ENCODE measurements around the gene EPN1. TPM values are rescaled to one million over a fixed set of nuclear protein-coding genes. Genes with fewer than 3 reads are reported as not detected.

EPN1 gene
- polyA plus RNA-seq, 6 donors from 2014 or later = 1.0 to 28.9 (median 13.8) TPM

DNA sequence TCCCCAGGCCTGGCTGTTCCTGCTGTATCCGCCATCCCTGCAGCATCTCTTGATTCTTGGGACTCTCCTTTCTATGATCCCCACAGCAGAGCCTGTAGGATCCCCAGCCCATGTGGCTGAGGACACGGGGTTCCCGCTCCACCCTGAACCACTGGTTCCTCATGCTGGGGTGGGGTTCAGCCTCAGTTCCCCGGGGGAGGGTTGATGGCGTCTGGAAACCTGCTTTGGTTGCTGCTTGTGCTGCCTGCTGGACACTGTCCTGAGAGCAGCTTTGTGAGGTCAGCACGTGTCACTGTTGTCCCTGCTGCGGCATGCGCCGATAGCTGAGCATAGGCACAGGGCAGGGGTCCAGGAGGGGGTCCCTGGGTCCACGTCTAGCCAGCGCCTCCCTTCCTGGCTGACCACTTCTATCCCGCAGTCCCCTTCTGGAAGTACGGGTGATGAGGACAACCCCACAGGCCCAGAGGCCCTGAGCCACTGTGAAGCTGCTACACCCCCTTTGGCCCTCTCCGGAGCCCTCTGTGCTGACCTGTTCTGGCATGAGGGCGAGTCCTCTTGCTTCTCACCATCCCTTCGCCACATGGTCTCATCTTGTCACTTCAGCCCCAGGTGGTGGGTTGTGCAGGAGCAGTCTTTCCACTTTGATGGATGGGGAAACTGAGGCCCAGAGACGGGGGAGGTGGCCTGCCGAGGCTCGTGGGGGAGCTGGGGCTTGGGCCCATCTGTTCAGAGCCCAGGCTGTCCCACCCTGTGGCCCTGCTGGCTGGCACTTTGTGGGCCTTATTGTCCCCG lies 5.5 kb downstream of the EPN1 start:
- no peak for DNase-seq
- peaks cover 8 to 17% of the 10 kb centered on the region in 2 donors for H3K36me3 Mint-ChIP-seq
- H3K9me3 Mint-ChIP-seq = no peaks in the 10 kb centered on the region
- peaks cover 47 to 66% (median 64%) of the 10 kb centered on the region in 3 donors for H3K4me1 Mint-ChIP-seq
- H3K4me3 Mint-ChIP-seq = peak overlapping the region in 2 of 8 donors; percentile 19 to 95
- no peak for ATAC-seq (ENCODE audit: low read depth in 2 of 2)
- no peaks in the 10 kb centered on the region for H3K27me3 Mint-ChIP-seq
- H3K27ac Mint-ChIP-seq = peak overlapping the region in 5 of 6 donors; percentile 26 to 96 (median 53)

DNA sequence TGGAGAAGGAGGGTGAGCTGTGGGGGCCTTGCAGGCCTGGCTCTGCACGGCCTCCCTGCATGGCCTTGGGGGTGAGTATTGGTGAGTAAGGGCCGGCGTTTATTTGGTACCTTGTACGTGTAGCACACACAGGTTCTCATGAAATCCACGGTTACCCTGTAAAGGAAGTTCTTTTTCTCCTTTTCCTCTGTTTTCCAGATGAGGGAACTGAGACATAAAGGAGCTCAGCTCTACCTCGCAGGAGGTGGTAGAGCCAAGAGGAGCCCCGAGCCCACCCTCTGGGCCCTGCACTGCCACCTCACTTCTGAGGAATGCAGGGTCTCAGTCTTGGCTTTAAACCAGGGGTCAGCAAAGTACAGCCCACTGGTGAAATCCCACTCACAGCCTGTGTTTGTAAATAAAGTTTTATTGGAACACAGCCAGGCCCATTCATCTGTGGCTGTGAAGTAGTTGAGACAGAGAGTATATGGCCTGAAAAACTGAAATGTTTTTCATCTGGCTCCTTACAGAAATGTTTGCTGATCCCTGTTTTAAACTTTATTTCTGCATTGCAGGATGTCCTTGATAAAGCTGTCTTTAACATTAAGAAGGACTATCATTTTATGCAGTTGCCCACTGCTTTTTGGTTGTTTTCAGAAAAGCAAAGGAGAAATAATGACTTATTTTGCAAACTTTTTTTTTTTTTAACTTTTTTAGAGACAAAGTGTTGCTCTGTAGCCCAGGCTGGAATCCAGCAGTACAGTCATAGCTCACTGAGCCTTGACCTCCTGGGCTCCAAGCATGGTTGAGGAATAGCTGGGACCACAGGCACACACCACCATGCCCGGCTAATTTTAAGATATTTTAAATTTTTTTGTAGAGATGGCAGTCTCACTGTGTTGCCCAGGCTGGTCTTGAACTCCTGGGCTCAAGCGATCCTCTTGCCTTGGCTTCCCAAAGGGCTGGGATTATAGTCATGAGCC lies 6.4 kb downstream of the EPN1 start:
- ATAC-seq (ENCODE audit: low read depth in 2 of 2) (no peak), DNase-seq (no peak)
- Mint-ChIP-seq H3K36me3 (peaks cover 8 to 13% of the 10 kb centered on the region in 2 donors), H3K4me1 (peaks cover 48 to 63% (median 61%) of the 10 kb centered on the region in 3 donors), H3K4me3 (no peak overlapping the region), H3K9me3 (no peaks in the 10 kb centered on the region), H3K27ac (peak overlapping the region in 2 of 6 donors; percentile 24 to 96), H3K27me3 (no peaks in the 10 kb centered on the region)

DNA sequence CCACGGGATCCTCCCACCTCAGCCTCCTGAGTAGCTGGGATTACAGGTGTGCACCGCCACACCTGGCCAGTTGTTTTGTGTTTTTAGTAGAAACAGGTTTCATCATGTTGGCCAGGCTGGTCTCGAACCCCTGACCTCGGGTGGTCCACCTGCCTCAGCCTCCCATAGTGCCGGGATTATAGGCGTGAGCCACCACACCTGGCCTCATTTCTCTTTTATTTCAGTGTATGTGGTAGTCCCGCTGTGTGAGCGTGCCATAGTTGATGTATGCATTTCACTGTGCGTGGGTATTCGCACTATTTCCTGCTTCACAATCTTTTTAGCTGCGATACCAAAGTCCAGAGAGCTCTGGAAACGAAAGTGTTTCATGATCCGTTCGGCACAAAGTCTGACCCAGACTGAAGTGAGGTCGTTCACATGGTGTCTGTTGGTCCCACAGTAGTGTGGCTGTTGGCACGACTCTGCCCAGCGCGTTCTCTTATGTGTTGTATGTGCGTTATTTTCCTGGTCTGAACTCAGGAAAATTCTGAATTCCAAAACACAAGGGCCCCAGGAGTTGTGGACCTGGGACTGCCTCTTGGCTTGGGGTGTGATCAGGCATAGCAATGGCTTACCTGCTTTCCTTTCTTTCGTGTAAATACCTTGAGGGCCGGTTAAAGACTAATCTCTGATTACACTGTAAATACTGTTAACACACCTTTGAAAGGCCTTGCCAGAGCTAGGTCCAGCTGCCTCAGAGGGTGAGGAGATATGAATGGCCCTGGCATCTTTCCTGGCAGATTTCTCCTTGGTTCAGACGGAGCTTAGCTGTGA lies 8.6 kb downstream of the EPN1 start:
- ATAC-seq (ENCODE audit: low read depth in 2 of 2) (no peak), DNase-seq (no peak)
- H3K4me3 Mint-ChIP-seq = no peak overlapping the region
- H3K27me3 Mint-ChIP-seq = no peaks in the 10 kb centered on the region
- H3K27ac Mint-ChIP-seq = peak overlapping the region in 3 of 6 donors; percentile 15 to 51 (median 20)
- H3K36me3 Mint-ChIP-seq = peaks cover 4 to 7% of the 10 kb centered on the region in 2 donors
- H3K9me3 Mint-ChIP-seq = no peaks in the 10 kb centered on the region
- H3K4me1 Mint-ChIP-seq = peaks cover 45 to 57% (median 47%) of the 10 kb centered on the region in 3 donors

DNA sequence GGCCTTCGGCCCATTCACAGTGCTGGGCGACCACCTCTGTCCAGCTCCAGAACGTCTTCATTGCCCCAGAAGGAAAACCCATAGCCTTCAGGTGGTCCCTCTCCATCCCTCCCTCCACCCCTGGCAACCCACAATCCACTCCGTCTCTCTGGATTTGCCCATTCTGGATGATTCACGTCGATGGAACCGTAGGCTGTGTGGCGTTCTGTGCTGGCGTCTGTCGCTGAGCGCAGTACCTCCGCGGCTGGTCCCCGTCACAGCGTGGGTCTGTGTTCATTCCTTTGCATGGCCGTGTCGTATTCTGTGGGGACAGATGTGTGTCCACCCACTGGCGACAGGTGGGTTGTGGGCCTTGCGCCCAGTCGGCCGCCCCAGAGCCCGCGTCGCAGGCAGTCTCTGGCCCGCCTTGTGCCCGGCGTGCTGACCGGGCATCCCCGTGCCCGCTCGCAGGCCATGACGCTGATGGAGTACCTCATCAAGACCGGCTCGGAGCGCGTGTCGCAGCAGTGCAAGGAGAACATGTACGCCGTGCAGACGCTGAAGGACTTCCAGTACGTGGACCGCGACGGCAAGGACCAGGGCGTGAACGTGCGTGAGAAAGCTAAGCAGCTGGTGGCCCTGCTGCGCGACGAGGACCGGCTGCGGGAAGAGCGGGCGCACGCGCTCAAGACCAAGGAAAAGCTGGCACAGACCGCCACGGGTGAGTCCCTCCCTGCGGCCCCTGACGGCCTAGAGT lies 10.1 kb downstream of the EPN1 start:
- Mint-ChIP-seq H3K27ac (peak overlapping the region in 1 of 6 donors; percentile 72), H3K36me3 (peaks cover 4 to 7% of the 10 kb centered on the region in 2 donors), H3K4me3 (no peak overlapping the region)

DNA sequence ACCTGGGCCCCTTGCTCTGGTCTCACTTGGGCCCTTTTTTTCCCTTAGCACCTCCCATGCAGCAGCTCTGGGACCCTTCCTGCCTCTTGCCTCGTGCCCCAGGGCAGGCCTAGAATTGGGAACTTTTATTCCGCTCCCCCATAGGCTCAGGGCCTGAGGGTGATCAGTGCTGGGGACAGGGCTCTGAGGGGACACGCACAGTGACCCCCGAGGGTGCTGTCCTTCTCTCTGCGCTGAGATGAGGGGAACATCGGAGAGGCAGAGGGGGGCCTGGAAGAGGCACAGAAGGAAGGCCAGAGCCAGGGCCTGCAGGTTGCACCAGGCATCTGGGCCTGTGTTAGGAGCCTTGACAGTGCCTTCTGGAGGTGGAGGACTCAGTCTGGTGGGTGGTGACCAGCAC lies 10.8 kb downstream of the EPN1 start:
- DNase-seq (no peak), ATAC-seq (ENCODE audit: low read depth in 2 of 2) (no peak)
- Mint-ChIP-seq H3K27ac (peak overlapping the region in 2 of 6 donors; percentile 75 to 86), H3K4me3 (no peak overlapping the region), H3K4me1 (peaks cover 26 to 42% (median 41%) of the 10 kb centered on the region in 3 donors), H3K9me3 (no peaks in the 10 kb centered on the region), H3K36me3 (peaks cover 3 to 4% of the 10 kb centered on the region in 2 donors), H3K27me3 (no peaks in the 10 kb centered on the region)

More for the DNA sequence above, 10.1 kb downstream of the EPN1 start:
- no peak for DNase-seq
- Mint-ChIP-seq H3K27me3 (no peaks in the 10 kb centered on the region), H3K4me1 (peaks cover 32 to 48% (median 43%) of the 10 kb centered on the region in 3 donors), H3K9me3 (no peaks in the 10 kb centered on the region)
- no peak for ATAC-seq (ENCODE audit: low read depth in 2 of 2)

DNA sequence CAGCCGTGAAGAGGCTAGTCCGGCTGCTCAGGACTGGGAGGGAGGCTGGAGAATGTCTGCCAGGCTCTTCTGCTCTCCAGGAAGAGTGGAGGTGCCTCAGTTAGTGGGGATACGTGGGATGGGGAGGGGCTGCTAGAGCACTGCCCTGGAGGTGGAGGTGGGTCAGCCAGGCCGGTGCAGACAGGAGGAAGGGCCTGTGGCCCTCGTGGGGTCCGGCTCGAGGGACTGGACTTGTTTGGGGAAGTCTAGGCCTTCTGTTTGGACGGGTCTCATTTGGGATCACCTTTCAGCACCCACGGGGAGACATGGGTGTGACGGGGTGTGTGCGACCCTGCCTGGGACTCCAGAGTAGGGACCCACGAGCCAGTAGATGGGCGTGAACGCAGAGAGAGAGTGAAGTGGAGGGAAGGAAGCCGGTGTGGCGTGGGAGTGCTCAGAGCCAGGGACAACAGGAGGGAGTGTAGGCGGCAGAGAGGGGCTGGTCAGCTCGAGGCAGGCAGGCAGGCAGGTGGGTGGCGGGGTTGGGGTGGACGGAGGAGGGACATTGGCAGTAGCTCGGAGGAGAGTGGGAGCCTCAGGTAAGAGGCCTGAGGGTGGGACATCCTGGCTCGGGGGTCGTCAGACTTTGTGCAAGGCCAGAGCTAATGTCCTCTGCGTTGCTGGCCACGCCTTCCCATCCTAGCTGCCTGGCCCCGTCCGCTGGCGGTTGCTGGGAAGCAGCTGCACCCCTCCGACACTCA lies 11.5 kb downstream of the EPN1 start:
- no peaks in the 10 kb centered on the region for H3K27me3 Mint-ChIP-seq
- no peaks in the 10 kb centered on the region for H3K9me3 Mint-ChIP-seq
- peaks cover 25 to 40% (median 39%) of the 10 kb centered on the region in 3 donors for H3K4me1 Mint-ChIP-seq
- peak overlapping the region in 3 of 6 donors; percentile 75 to 86 (median 79) for H3K27ac Mint-ChIP-seq
- ATAC-seq (ENCODE audit: low read depth in 2 of 2) (no peak), DNase-seq (no peak)
- peak overlapping the region in 2 of 8 donors; percentile 34 to 61 for H3K4me3 Mint-ChIP-seq
- H3K36me3 Mint-ChIP-seq = peaks cover 0 to 4% of the 10 kb centered on the region in 2 donors

DNA sequence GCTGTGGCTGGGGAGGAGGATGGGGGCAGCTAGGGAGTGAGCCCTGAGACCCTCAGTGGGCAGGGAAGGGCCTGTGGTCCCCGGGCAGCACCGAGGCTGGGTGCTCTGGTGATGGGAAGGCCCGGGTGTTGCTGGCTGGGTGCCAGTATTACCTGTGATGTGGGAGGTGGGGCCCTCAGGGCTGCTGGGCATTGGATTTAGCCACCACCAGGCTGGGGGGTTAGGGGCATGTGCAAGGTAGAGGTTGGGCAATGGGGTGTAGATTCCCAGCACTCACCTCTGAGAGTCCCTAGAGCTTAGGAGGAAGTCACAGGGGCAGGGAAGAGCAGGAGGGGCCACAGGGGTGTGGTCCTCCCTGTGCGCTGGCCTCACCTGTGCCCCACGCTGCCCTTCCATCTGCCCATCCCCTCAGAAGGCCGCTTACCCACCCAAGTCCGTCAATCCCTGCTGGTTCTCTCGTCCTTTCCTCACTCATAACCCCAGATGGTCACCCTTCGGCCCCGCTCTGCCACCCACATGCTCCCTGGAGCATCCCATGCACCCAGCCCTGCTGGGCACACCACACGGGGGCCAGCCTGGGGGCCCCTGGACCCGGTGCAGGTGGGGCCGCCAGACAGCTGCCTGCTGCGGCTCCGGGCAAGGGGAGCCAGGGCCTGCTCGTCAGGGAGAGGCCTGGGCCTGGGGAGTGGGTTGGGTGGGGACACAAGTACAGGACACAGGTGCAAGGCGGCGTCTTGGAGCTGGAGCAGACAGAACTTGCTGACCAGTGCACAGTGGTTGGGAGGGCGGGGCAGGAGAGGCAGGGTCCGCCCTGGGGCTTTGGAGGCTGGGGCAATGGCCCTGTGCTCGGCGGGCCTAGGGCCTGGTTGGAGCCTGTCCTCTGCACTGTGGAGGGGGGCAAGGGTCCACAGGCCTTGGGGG lies 12.5 kb downstream of the EPN1 start:
- DNase-seq (no peak), ATAC-seq (ENCODE audit: low read depth in 2 of 2) (no peak)
- Mint-ChIP-seq H3K27me3 (no peaks in the 10 kb centered on the region), H3K4me3 (peak overlapping the region in 1 of 8 donors; percentile 40), H3K9me3 (no peaks in the 10 kb centered on the region), H3K27ac (peak overlapping the region in 4 of 6 donors; percentile 22 to 79 (median 69)), H3K36me3 (peaks cover 0 to 4% of the 10 kb centered on the region in 2 donors), H3K4me1 (peaks cover 25 to 39% (median 36%) of the 10 kb centered on the region in 3 donors)

DNA sequence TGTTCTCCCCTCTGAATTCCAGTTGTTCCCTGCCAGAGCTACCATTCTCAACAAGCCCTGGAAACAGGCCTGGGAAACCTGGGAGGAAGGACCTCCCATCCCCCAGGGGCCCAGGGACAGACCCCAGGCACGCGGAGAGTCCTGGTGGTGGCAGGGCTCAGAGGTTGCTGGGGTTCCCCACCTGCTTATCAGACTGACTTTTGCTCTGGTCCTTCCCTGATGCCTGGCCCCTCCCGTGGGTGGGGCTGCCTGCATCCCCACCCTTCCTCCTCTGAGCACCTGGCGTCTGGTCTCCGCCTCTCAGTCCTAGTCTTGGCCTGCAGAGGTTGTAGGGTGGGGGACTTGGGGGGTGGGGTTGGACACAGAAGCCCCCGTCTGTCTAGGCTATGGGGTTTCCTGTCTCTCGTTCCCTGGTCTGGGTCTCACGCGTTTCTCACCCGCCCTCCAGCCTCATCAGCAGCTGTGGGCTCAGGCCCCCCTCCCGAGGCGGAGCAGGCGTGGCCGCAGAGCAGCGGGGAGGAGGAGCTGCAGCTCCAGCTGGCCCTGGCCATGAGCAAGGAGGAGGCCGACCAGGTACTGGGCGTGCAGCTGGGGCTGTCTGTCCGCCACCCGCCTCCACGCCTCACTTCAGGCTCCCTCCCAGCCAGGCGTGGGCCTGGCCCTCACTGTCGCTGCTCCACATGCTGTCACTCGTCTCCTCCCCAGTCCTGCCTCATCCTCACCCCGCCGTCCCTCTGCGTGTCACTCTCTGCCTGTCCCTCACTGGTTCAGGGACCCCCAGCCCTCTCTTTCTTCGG lies 13.6 kb downstream of the EPN1 start:
- DNase-seq = peak; percentile 14
- no peaks in the 10 kb centered on the region for H3K27me3 Mint-ChIP-seq

DNA sequence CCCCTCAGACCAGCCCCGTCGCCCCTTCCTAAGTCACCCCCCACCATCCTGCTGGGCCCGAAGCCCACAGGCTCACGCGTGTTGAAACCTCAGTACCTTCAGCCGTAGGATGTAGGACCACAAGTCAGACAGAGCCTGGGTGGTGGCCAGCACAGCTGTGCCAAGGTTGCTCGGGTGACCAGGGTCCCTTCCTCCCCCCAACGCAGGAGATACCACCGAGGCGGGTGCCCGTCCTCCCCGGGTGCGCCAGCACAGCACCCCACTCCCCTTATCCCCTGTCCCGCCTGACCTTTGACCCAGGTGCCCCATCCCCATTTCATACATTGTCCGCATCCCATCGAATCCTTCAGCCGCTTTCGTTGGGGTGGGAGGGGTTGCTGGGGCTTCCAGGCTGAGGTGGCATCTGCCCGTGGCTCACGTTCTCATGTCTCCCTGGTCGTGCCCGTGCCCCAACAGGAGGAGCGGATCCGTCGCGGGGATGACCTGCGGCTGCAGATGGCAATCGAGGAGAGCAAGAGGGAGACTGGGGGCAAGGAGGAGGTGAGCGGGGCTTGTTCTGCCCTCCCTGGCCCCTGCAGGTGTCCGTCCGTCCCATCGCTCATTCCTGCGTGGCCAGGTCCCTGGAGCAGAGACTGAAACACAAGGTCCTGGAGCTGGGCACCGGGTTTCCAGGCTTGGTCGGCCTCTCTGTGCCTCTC lies 14.5 kb downstream of the EPN1 start:
- H3K36me3 Mint-ChIP-seq = no peaks in the 10 kb centered on the region
- no peaks in the 10 kb centered on the region for H3K9me3 Mint-ChIP-seq
- H3K4me1 Mint-ChIP-seq = peaks cover 14 to 33% (median 33%) of the 10 kb centered on the region in 3 donors
- H3K4me3 Mint-ChIP-seq = peak overlapping the region in 2 of 8 donors; percentile 25 to 65
- DNase-seq (no peak), ATAC-seq (ENCODE audit: low read depth in 2 of 2) (no peak)
- H3K27me3 Mint-ChIP-seq = no peaks in the 10 kb centered on the region
- H3K27ac Mint-ChIP-seq = peak overlapping the region in 3 of 6 donors; percentile 47 to 79 (median 67)

More for the DNA sequence above, 13.6 kb downstream of the EPN1 start:
- peaks cover 22 to 37% (median 34%) of the 10 kb centered on the region in 3 donors for H3K4me1 Mint-ChIP-seq
- no peaks in the 10 kb centered on the region for H3K9me3 Mint-ChIP-seq
- H3K4me3 Mint-ChIP-seq = peak overlapping the region in 4 of 8 donors; percentile 22 to 54 (median 44)
- peaks cover 0 to 3% of the 10 kb centered on the region in 2 donors for H3K36me3 Mint-ChIP-seq
- peak; percentile 65 to 68 for ATAC-seq (ENCODE audit: low read depth in 2 of 2)
- H3K27ac Mint-ChIP-seq = peak overlapping the region in 4 of 6 donors; percentile 22 to 91 (median 83)

Data from naive B cell (primary cell).